B cell (primary cell): ENCODE measurements around the gene SMIM45.
A peak's percentile ranks its signal among the peaks of the same experiment; 100 is the strongest.

Source experiments
- ATAC-seq: fragments of 200-7000 bp; cut with Tn5 transposase; one replicate; pipeline ENCODE4 v1.10.0; 2021; ENCODE audit warnings: low read depth, mild to moderate bottlenecking, moderate number of reproducible peaks, moderate library complexity
- CTCF ChIA-PET: fragments of 350-600 bp; sonication (Branson Sonifier 250); formaldehyde crosslinking; loops from one replicate; lab custom pipeline; 2021; ENCODE audit warnings: antibody characterized with exemption, inconsistent platforms; lab: Charles Lee
- POLR2A ChIA-PET: fragments of 350-600 bp; sonication (Branson Sonifier 250); formaldehyde crosslinking; loops from one replicate; lab custom pipeline; 2021; ENCODE audit warnings: antibody characterized with exemption; lab: Charles Lee
- DNase-seq: peaks from one replicate; pipeline ENCODE4 v3.0.0; 2013
- H2AFZ ChIP-seq: 2 replicates; pipeline ENCODE4 v1.6.1; 2012; ENCODE audit warnings: mild to moderate bottlenecking, low read depth, low read length; ENCODE audit not compliant: insufficient read depth, poor library complexity, severe bottlenecking
- H3K27ac ChIP-seq, 2 donors: 1 replicate in 1 of 2; 2 replicates in 1 of 2; pipeline ENCODE4 v1.5.1; 2012 to 2013; ENCODE audit warnings: low read length in 2 of 2, mild to moderate bottlenecking in 2 of 2, moderate library complexity in 1 of 2
- H3K27me3 ChIP-seq, 4 experiments: fragments of 200-600 bp in 1 of 4; sonication (generic) in 1 of 4; replicated peaks in 1 of 4; 1 replicate in 2 of 4; 2 replicates in 2 of 4; pipeline versions ENCODE4 v1.6.1 to v1.7.0; 2013 to 2016; ENCODE audit warnings: low read length in 3 of 4, mild to moderate bottlenecking in 2 of 4, mixed read lengths in 1 of 4, moderate library complexity in 1 of 4; ENCODE audit not compliant: insufficient read depth in 4 of 4, control insufficient read depth in 3 of 4; ENCODE audit errors: control extremely low read depth in 1 of 4
- H3K36me3 ChIP-seq, 2 experiments: replicated peaks in 1 of 2; 1 replicate in 1 of 2; 2 replicates in 1 of 2; pipeline versions ENCODE4 v1.6.1 to v1.7.1; 2013; ENCODE audit warnings: low read length in 1 of 2; ENCODE audit not compliant: insufficient read depth in 2 of 2, control insufficient read depth in 1 of 2; ENCODE audit errors: control extremely low read depth in 1 of 2, extremely low read depth in 1 of 2
- H3K4me1 ChIP-seq, 2 donors: fragments of 200-600 bp in 1 of 2; sonication (generic) in 1 of 2; 1 replicate in 1 of 2; 2 replicates in 1 of 2; pipeline versions ENCODE4 v1.5.1 to v1.6.1; 2013 to 2017; ENCODE audit warnings: low read length in 2 of 2; ENCODE audit not compliant: control insufficient read depth in 2 of 2, insufficient read depth in 2 of 2
- H3K4me2 ChIP-seq: replicated peaks from 2 replicates; pipeline ENCODE3; 2012; ENCODE audit warnings: mild to moderate bottlenecking, low read depth, low read length; ENCODE audit not compliant: poor library complexity, severe bottlenecking
- H3K4me3 ChIP-seq, 5 experiments: fragments of 200-600 bp in 1 of 5; sonication (generic) in 1 of 5; 1 replicate in 3 of 5; 2 replicates in 2 of 5; pipeline versions ENCODE4 v1.5.1 to v1.7.0; 2011 to 2016; ENCODE audit warnings: low read length in 4 of 5, mild to moderate bottlenecking in 4 of 5, low read depth in 2 of 5, control low read depth in 1 of 5, moderate library complexity in 1 of 5; ENCODE audit not compliant: insufficient read depth in 1 of 5; ENCODE audit errors: control extremely low read depth in 1 of 5, extremely low read depth in 1 of 5
- H3K79me2 ChIP-seq: fragments of 200-600 bp; sonication (generic); one replicate; pipeline ENCODE4 v1.6.0; 2016; ENCODE audit warnings: low read length; ENCODE audit not compliant: control insufficient read depth, insufficient read depth
- H3K9ac ChIP-seq: fragments of 200-600 bp; sonication (generic); 2 replicates; pipeline ENCODE4 v1.6.1; 2017; ENCODE audit warnings: mild to moderate bottlenecking, low read length, moderate library complexity
- H3K9me3 ChIP-seq, 3 donors: one replicate each; pipeline versions ENCODE4 v1.6.1 to v1.7.1; 2013; ENCODE audit warnings: low read length in 2 of 3; ENCODE audit not compliant: control insufficient read depth in 2 of 3, insufficient read depth in 1 of 3; ENCODE audit errors: control extremely low read depth in 1 of 3
- H4K20me1 ChIP-seq: 2 replicates; pipeline ENCODE4 v1.6.0; 2012; ENCODE audit warnings: mild to moderate bottlenecking, low read length; ENCODE audit not compliant: insufficient read depth, control insufficient read depth, poor library complexity, severe bottlenecking
- H3K27ac Mint-ChIP-seq: one replicate; pipeline ENCODE4 v1.8.0; 2021; ENCODE audit warnings: mixed read lengths
- H3K27me3 Mint-ChIP-seq: one replicate; pipeline ENCODE4 v1.8.0; 2021; ENCODE audit warnings: mixed read lengths
- H3K4me1 Mint-ChIP-seq: one replicate; pipeline ENCODE4 v1.8.0; 2021; ENCODE audit warnings: mixed read lengths
- H3K4me3 Mint-ChIP-seq: one replicate; pipeline ENCODE4 v1.8.0; 2021; ENCODE audit warnings: mixed read lengths
- H3K9me3 Mint-ChIP-seq: one replicate; pipeline ENCODE4 v1.8.0; 2022; ENCODE audit warnings: mixed read lengths; ENCODE audit not compliant: insufficient read depth
- CTCF ChIP-seq: fragments of 200-600 bp; IDR thresholded peaks from one replicate; pipeline ENCODE4 v1.8.0; 2022; ENCODE audit warnings: antibody characterized with exemption, mild to moderate bottlenecking
- EZH2 ChIP-seq: IDR thresholded peaks from 2 replicates; pipeline ENCODE4 v1.6.1; 2012; ENCODE audit warnings: borderline replicate concordance, low read depth, mild to moderate bottlenecking, moderate library complexity, low read length; ENCODE audit not compliant: insufficient read depth, poor library complexity, severe bottlenecking
- WGBS: methylation state at CpG from one replicate; pipeline ENCODE4 v1.1.5; 2013; ENCODE audit warnings: missing lambda C conversion rate; ENCODE audit not compliant: insufficient coverage; 5-methylcytosine and 5-hydroxymethylcytosine counted together
- intact Hi-C: fragments of 100-400 bp; cut with micrococcal nuclease; formaldehyde crosslinking; loops from one replicate; pipeline ENCODE4 v1.10.0; 2022

Gene SMIM45

GRCh38 chr22:41911001-41911611, 40.8 kb upstream of the SMIM45 start:
- peaks cover 0 to 49% (median 23%) of the 10 kb centered on the region in 4 experiments for H3K27me3 ChIP-seq
- H3K4me2 ChIP-seq, result peak overlapping the region; percentile 98
- H3K4me3 ChIP-seq, result peak overlapping the region in 4 of 5 experiments; percentile 35 to 57 (median 50)
- peaks cover 0 to 5% (median 0%) of the 10 kb centered on the region in 3 donors for H3K9me3 ChIP-seq
- POLR2A ChIA-PET, result interaction anchor here (0.6 to 5.0 kb wide), 6 partner anchors 9 to 80 kb away, joined by 3 to 32 read pairs (median 5); partner anchors contain the start of gene TNFRSF13C
- CTCF ChIA-PET, result interaction anchor here (0.9 to 3.9 kb wide), 5 partner anchors 14 to 214 kb away, joined by 3 to 22 read pairs (median 4); no protein-coding TSS in a partner anchor
- H3K27ac ChIP-seq, result no peak overlapping the region
- Mint-ChIP-seq H3K27me3 (peaks cover 9% of the 10 kb centered on the region), H3K4me3 (peak overlapping the region; percentile 83), H3K27ac (peak overlapping the region; percentile 59), H3K4me1 (peaks cover 58% of the 10 kb centered on the region), H3K9me3 (no peaks in the 10 kb centered on the region)
- 11% methylated on average over 37 of the region's 37 CpGs for WGBS
- peaks cover 0 to 5% of the 10 kb centered on the region in 2 experiments for H3K36me3 ChIP-seq
- peaks cover 68 to 69% of the 10 kb centered on the region in 2 donors for H3K4me1 ChIP-seq
- intact Hi-C loops, result loop anchor here (2.0 kb wide), 1 partner anchor 78 kb away; the partner anchor contains the start of gene SREBF2
- peak overlapping the region; percentile 58 for H2AFZ ChIP-seq
- peaks cover 13% of the 10 kb centered on the region for H3K79me2 ChIP-seq
- peaks cover 36% of the 10 kb centered on the region for H4K20me1 ChIP-seq
- TF ChIP-seq CTCF (no peak), EZH2 (peak; percentile 78)
- peak overlapping the region; percentile 66 for H3K9ac ChIP-seq
- ATAC-seq (peak; percentile 13), DNase-seq (peak; percentile 72)
